GM23248 (cell line): ENCODE data around the gene PRUNE2. TPM values are rescaled to one million over a fixed set of nuclear protein-coding genes. Genes with fewer than 3 reads are reported as not detected.

Experiments
- DNase-seq: peaks from one replicate; pipeline ENCODE4 v3.0.0-alpha.2; 2015
- H2AFZ ChIP-seq: fragments of 200-600 bp; sonication (generic); 2 replicates; pipeline ENCODE4 v1.6.1; 2016; ENCODE audit warnings: antibody characterized with exemption
- H3F3A ChIP-seq: fragments of 200-600 bp; sonication (generic); 2 replicates; pipeline ENCODE4 v1.6.1; 2016; ENCODE audit warnings: mild to moderate bottlenecking, antibody characterized with exemption, mixed run types; ENCODE audit not compliant: insufficient read depth
- H3K27ac ChIP-seq: fragments of 200-600 bp; sonication (generic); 2 replicates; pipeline ENCODE4 v1.5.1; 2016; ENCODE audit warnings: mild to moderate bottlenecking
- H3K27me3 ChIP-seq: fragments of 200-600 bp; sonication (generic); replicated peaks from 2 replicates; pipeline ENCODE4 v1.6.1; 2016; ENCODE audit warnings: mild to moderate bottlenecking; ENCODE audit not compliant: insufficient read depth
- H3K36me3 ChIP-seq: fragments of 200-600 bp; sonication (generic); 2 replicates; pipeline ENCODE4 v1.6.1; 2016; ENCODE audit warnings: low read depth, mild to moderate bottlenecking
- H3K4me1 ChIP-seq: fragments of 200-600 bp; sonication (generic); 2 replicates; pipeline ENCODE4 v1.6.1; 2016; ENCODE audit warnings: mild to moderate bottlenecking; ENCODE audit not compliant: insufficient read depth
- H3K4me2 ChIP-seq: fragments of 200-600 bp; sonication (generic); one replicate; pipeline ENCODE4 v1.6.1; 2016; ENCODE audit warnings: mild to moderate bottlenecking; ENCODE audit not compliant: unreplicated experiment
- H3K4me3 ChIP-seq: fragments of 200-600 bp; sonication (generic); 2 replicates; pipeline ENCODE4 v1.5.1; 2016; ENCODE audit warnings: mild to moderate bottlenecking
- H3K79me2 ChIP-seq: fragments of 200-600 bp; sonication (generic); 2 replicates; pipeline ENCODE4 v1.6.1; 2016; ENCODE audit warnings: mild to moderate bottlenecking; ENCODE audit not compliant: insufficient read depth
- H3K9ac ChIP-seq: fragments of 200-600 bp; sonication (generic); 2 replicates; pipeline ENCODE4 v1.6.1; 2016; ENCODE audit warnings: mild to moderate bottlenecking
- H3K9me2 ChIP-seq: fragments of 200-600 bp; sonication (generic); 2 replicates; pipeline ENCODE4 v1.6.1; 2016; ENCODE audit warnings: mixed run types, mild to moderate bottlenecking, moderate library complexity; ENCODE audit not compliant: insufficient read depth
- H3K9me3 ChIP-seq: fragments of 200-600 bp; sonication (generic); one replicate; pipeline ENCODE4 v1.6.1; 2017; ENCODE audit warnings: low read depth
- H4K20me1 ChIP-seq: fragments of 200-600 bp; sonication (generic); 2 replicates; pipeline ENCODE4 v1.6.0; 2016; ENCODE audit not compliant: insufficient read depth
- EZH2 ChIP-seq: fragments of 200-600 bp; sonication (generic); IDR thresholded peaks from 2 replicates; pipeline ENCODE4 v1.6.1; 2018; ENCODE audit warnings: antibody characterized with exemption, mild to moderate bottlenecking; ENCODE audit not compliant: insufficient read depth, poor library complexity, severe bottlenecking
- EZH2phosphoT487 ChIP-seq: fragments of 200-600 bp; sonication (generic); IDR thresholded peaks from 2 replicates; pipeline ENCODE4 v1.6.1; 2018; ENCODE audit warnings: antibody characterized with exemption, moderate library complexity, mild to moderate bottlenecking, low read depth; ENCODE audit not compliant: insufficient read depth
- WGBS, 2 experiments: methylation state at CpG; one replicate each; pipeline ENCODE4 v1.1.6; 2015 to 2017; ENCODE audit warnings: low lambda C conversion rate in 2 of 2, low coverage in 1 of 2; ENCODE audit errors: missing lambda C conversion rate in 2 of 2; 5-methylcytosine and 5-hydroxymethylcytosine counted together
- in situ Hi-C: fragments of 300-500 bp; cut with MboI; formaldehyde crosslinking; loops from 2 replicates; pipeline ENCODE4 v1.15.0; 2020
- polyA plus RNA-seq: library from polyadenylated mRNA; unstranded; fragments of >200 nt; fragmentation: Nextera tagmentation; extraction: Ambion mirVana; gene quantifications from 2 replicates; pipeline ENCODE4 v1.2.1, GENCODE V29; 2016
- total RNA-seq: library from RNA; depleted of rRNA; stranded (reverse); fragments of >200 nt; shearing (Covaris generic); gene quantifications from 2 replicates; pipeline ENCODE4 v1.2.3, GENCODE V29; 2014

Gene PRUNE2
- total and polyA plus RNA-seq, 2 experiments from 2014 or later, result 2.0 to 8.8 TPM

DNA sequence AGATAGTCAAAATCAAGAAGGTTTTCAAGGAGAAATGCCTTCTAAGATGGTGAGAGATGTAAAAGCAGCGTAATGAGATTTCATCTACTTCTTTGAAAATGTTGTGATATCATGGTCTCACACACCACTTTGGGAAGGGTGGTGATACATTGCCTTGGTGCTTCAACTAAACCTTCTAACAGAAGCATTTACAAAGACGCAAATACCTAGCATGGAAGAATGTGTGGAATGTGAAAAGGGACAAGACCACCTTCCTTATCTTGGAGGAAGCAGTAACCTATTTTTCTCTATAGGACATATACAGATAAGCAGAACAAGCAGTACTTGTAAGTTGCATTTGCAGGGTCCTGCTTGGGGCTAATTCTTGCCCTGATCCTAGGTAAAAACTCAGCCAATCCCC is 102.8 kb downstream of the PRUNE2 start:
- no peak overlapping the region for H3K4me3 ChIP-seq
- TF ChIP-seq EZH2 (no peak), EZH2phosphoT487 (no peak)
- H3K9me2 ChIP-seq, result no peaks in the 10 kb centered on the region
- DNase-seq, result no peak
- H3K4me2 ChIP-seq, result no peak overlapping the region
- H3K79me2 ChIP-seq, result no peaks in the 10 kb centered on the region
- no peaks in the 10 kb centered on the region for H3K4me1 ChIP-seq
- no peaks in the 10 kb centered on the region for H3K9me3 ChIP-seq
- H2AFZ ChIP-seq, result no peak overlapping the region
- no peak overlapping the region for H3K27ac ChIP-seq
- no peak overlapping the region for H3K9ac ChIP-seq
- peaks cover 6% of the 10 kb centered on the region; the same call in 1 of the 2 replicates for H3K27me3 ChIP-seq
- H3F3A ChIP-seq, result no peaks in the 10 kb centered on the region
- H3K36me3 ChIP-seq, result no peaks in the 10 kb centered on the region
- WGBS, 2 experiments, result 72 to 76% methylated on average over 2 of the region's 2 CpGs
- H4K20me1 ChIP-seq, result no peaks in the 10 kb centered on the region
- in situ Hi-C loops, result no loop called here

DNA sequence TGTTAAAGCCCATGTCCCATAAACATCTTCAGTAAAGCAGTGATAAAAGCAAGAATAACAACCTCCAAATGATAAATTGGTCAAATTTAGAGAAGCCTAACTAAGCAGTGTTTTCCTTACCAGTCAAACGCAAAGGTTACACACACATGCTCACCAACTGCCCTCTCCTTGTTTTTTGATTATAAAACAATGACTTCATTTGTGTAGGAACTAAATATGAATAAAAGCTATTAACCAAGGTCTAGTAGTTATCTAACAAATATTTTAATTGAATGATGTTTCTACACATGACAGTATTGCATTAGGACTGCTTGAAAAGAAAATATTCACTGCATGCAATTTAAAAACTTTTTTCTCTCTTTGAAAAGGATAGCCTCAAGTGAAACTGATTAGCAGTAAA is 105.0 kb downstream of the PRUNE2 start:
- Histone ChIP-seq H3K4me2 (no peak overlapping the region), H4K20me1 (no peaks in the 10 kb centered on the region), H3K36me3 (no peaks in the 10 kb centered on the region), H3F3A (no peaks in the 10 kb centered on the region), H3K4me3 (no peak overlapping the region), H3K27me3 (peaks cover 6% of the 10 kb centered on the region; the same call in 1 of the 2 replicates), H3K9ac (no peak overlapping the region), H2AFZ (no peak overlapping the region), H3K27ac (no peak overlapping the region), H3K4me1 (no peaks in the 10 kb centered on the region), H3K9me2 (no peaks in the 10 kb centered on the region), H3K9me3 (no peaks in the 10 kb centered on the region), H3K79me2 (no peaks in the 10 kb centered on the region)
- in situ Hi-C loops, result no loop called here
- 44 to 46% methylated on average over 1 of the region's 1 CpG for WGBS, 2 experiments
- TF ChIP-seq EZH2phosphoT487, result no peak
- no peak for TF ChIP-seq EZH2
- DNase-seq, result no peak

DNA sequence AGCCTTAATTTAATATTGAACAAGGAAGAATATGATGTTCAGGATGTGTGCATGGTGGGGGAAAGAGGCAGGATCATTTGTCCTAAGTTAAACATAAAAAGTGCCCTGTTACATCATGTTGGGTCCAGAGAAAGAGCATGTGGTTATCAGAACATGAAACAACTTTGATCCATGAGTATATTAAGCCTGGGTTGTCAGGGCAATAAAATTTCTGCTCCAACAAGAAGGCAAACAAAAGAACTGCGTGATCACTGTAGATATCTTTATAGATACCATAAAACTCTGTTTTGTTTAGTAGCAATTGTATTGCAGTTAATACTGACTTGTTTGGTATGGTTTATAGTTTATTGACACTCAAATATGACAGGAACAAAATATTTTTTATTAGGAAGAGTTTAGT is 106.4 kb downstream of the PRUNE2 start:
- Histone ChIP-seq H3K4me3 (no peak overlapping the region), H4K20me1 (no peaks in the 10 kb centered on the region), H3K9ac (no peak overlapping the region), H3K4me2 (no peak overlapping the region), H3K9me2 (no peaks in the 10 kb centered on the region), H2AFZ (no peak overlapping the region), H3K27me3 (peaks cover 6% of the 10 kb centered on the region; the same call in 1 of the 2 replicates), H3K27ac (no peak overlapping the region), H3F3A (no peaks in the 10 kb centered on the region), H3K9me3 (no peaks in the 10 kb centered on the region), H3K36me3 (no peaks in the 10 kb centered on the region), H3K4me1 (no peaks in the 10 kb centered on the region), H3K79me2 (no peaks in the 10 kb centered on the region)
- no peak for TF ChIP-seq EZH2phosphoT487
- TF ChIP-seq EZH2, result no peak
- 67 to 80% methylated on average over 1 of the region's 1 CpG for WGBS, 2 experiments
- in situ Hi-C loops, result loop anchor here (25.0 kb wide), 1 partner anchor 188 kb away; no protein-coding TSS in a partner anchor
- no peak for DNase-seq

- Histone ChIP-seq H4K20me1 (no peaks in the 10 kb centered on the region), H3K79me2 (no peaks in the 10 kb centered on the region), H3F3A (no peaks in the 10 kb centered on the region), H3K27me3 (peaks cover 6% of the 10 kb centered on the region; the same call in 1 of the 2 replicates), H3K9ac (no peak overlapping the region), H3K9me3 (no peaks in the 10 kb centered on the region), H3K4me3 (no peak overlapping the region), H3K4me2 (no peak overlapping the region), H3K27ac (no peak overlapping the region), H3K4me1 (no peaks in the 10 kb centered on the region), H2AFZ (no peak overlapping the region), H3K36me3 (no peaks in the 10 kb centered on the region), H3K9me2 (no peaks in the 10 kb centered on the region)
- no peak for DNase-seq
- 50 to 56% methylated on average over 2 of the region's 2 CpGs for WGBS, 2 experiments
- TF ChIP-seq EZH2 (no peak), EZH2phosphoT487 (no peak)
- in situ Hi-C loops, result loop anchor here (25.0 kb wide), 1 partner anchor 189 kb away; no protein-coding TSS in a partner anchor
These were observed 107.4 kb downstream of the PRUNE2 start for GRCh38 chr9:76798527-76798926.
